Activated CD4-positive, alpha-beta memory T cell treated with anti-CD3 and anti-CD28 coated beads for 36 hours (primary cell): ENCODE measurements around the gene DDRGK1. TPM values are rescaled to one million over a fixed set of nuclear protein-coding genes. Genes with fewer than 3 reads are reported as not detected.
"Not testable (repeated sequence)": the region's sequence is repeated elsewhere in the genome, so short reads cannot be mapped to it uniquely, and the experiment has no call there.

Experiments used
- CTCF ChIA-PET: fragments of 350-600 bp; sonication (Branson Sonifier 250); formaldehyde crosslinking; loops from one replicate; lab custom pipeline; 2021; ENCODE audit warnings: antibody characterized with exemption, inconsistent platforms; lab: Charles Lee
- POLR2A ChIA-PET: fragments of 350-600 bp; sonication (Branson Sonifier 250); formaldehyde crosslinking; loops from one replicate; lab custom pipeline; 2021; ENCODE audit warnings: antibody characterized with exemption; lab: Charles Lee
- DNase-seq: peaks from one replicate; pipeline ENCODE4 v3.0.0-alpha.2; 2020
- H3K27ac Mint-ChIP-seq: one replicate; pipeline ENCODE4 v1.8.0; 2021; ENCODE audit warnings: mixed read lengths
- H3K27me3 Mint-ChIP-seq: one replicate; pipeline ENCODE4 v1.8.0; 2021; ENCODE audit warnings: mixed read lengths
- H3K36me3 Mint-ChIP-seq: one replicate; pipeline ENCODE4 v1.8.0; 2021; ENCODE audit warnings: mixed read lengths
- H3K4me1 Mint-ChIP-seq: one replicate; pipeline ENCODE4 v1.8.0; 2021; ENCODE audit warnings: low read depth, mixed read lengths
- H3K4me3 Mint-ChIP-seq: one replicate; pipeline ENCODE4 v1.8.0; 2021; ENCODE audit warnings: mild to moderate bottlenecking, mixed read lengths
- H3K9me3 Mint-ChIP-seq: one replicate; pipeline ENCODE4 v1.8.0; 2021; ENCODE audit warnings: mixed read lengths
- intact Hi-C: fragments of 100-400 bp; cut with micrococcal nuclease; formaldehyde crosslinking; loops from one replicate; pipeline ENCODE4 v1.15.1; 2023
- total RNA-seq, 2 experiments: library from RNA; stranded (reverse); gene quantifications; one replicate each; pipeline ENCODE4 v1.2.3, GENCODE V29; 2021

The DDRGK1 gene
- total RNA-seq, 2 experiments from 2014 or later: 72.1 to 76.8 TPM

DNA sequence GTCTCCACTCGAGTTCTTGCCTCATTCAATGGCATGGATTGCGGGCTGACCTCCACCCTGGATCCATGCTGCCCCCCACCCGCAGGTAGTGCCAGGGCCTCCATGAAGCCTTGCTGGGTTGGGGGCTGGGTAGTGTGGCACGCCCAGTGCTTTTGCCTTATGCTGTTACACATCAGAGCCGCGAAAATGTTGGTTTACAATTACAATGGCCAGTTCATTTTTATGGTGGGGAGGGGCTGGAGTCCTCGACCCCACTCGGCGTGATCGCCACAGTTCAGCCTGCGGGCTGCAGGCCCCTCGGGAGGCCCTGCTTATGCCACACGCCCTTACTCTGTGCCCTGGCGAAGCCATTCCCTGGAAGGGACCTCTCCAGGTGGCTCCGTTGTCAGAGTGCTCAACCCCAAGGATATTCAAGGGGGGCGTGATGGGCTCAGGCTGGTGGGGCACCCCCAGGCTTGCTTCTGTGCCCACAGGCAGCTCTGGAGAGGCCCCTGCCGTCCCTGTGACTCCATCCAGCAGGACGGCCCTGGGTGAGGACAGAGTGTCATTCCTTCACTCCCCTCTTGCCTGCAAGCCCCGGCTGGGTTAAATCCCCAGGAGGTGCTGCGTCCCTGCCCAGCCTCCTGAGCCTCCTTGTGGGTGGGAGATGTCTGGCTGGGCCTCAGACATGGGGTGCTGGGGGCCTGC is 19.7 kb upstream of the DDRGK1 start:
- DNase-seq: no peak
- Mint-ChIP-seq H3K27me3 (no peaks in the 10 kb centered on the region), H3K4me1 (peaks cover 7% of the 10 kb centered on the region), H3K27ac (no peak overlapping the region), H3K9me3 (no peaks in the 10 kb centered on the region), H3K4me3 (no peak overlapping the region), H3K36me3 (peaks cover 17% of the 10 kb centered on the region)
- CTCF ChIA-PET: interaction anchor here (1.1 to 1.2 kb wide), 2 partner anchors 25 to 487 kb away, joined by 3 to 4 read pairs; no protein-coding TSS in a partner anchor
- POLR2A ChIA-PET: no interaction called here
- intact Hi-C loops: no loop called here

DNA sequence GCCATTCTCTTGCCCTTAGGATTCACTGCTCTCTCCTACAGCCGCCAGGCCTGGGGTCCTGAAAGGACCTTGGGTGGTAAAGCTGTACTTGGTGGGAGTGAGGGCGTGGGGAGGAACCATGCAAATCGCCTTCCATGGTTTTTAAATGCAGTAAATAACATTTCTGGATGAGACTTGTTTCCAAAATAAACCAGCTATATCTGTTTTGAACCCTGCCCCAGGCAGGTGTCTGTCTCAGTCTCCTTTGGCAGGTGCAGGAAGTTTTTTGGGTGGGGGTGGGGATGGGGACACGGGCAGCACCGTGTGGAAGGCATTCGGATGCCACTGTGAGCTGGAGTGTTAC is 19.1 kb upstream of the DDRGK1 start:
- Mint-ChIP-seq H3K9me3 (no peaks in the 10 kb centered on the region), H3K27ac (no peak overlapping the region), H3K4me3 (no peak overlapping the region), H3K4me1 (peaks cover 7% of the 10 kb centered on the region), H3K27me3 (no peaks in the 10 kb centered on the region), H3K36me3 (peaks cover 17% of the 10 kb centered on the region)
- intact Hi-C loops: no loop called here
- ChIA-PET POLR2A (no interaction called here), CTCF (interaction anchor here (0.7 to 1.2 kb wide), 3 partner anchors 26 to 487 kb away, joined by 3 to 4 read pairs (median 3); no protein-coding TSS in a partner anchor)
- no peak for DNase-seq

DNA sequence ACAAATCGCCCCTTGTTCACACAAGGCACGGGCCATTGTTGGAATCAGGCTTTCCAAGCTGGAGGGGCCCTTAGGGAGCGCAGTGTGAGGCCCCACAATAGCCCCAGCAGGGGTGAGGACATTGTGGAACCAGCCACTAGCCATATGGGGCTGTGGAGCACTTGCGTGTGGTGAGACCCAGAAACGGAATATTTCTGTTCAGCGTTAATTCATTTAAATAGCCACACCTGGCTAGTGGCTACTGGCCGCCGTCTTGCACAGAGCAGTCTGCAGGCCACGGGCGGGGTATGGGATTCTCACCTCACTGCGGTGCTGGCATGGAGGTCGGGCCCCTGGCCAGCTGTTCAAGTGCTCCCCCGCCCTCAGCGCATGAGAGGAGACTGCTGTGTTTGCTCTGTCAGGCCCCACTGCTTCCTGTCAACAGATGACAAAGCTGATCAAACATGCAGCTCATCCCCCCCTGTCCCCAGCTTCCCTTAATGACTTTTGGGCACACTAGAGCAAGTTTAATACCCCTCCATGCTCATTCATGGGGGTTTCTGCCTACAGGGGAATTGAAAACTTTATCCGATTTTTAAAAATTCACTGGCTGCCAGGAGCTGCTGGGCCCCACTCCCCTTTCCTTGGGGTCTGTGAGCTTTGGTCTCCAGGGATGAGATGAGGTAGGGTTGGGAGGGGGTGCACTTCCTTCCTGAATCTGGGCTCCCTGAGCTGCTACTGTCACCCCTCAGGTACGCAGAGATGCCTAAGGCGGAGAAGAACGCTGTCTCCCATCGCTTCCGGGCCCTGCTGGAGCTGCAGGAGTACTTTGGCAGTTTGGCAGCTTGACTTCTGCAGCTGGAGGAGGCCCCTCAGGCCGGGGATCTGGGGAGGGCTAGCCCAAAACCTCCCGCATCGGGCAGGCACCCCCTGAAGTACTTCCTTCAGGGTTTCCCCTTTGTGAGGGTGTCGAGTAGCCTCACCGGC is 18.4 kb upstream of the DDRGK1 start:
- H3K36me3 Mint-ChIP-seq: peaks cover 17% of the 10 kb centered on the region

DNA sequence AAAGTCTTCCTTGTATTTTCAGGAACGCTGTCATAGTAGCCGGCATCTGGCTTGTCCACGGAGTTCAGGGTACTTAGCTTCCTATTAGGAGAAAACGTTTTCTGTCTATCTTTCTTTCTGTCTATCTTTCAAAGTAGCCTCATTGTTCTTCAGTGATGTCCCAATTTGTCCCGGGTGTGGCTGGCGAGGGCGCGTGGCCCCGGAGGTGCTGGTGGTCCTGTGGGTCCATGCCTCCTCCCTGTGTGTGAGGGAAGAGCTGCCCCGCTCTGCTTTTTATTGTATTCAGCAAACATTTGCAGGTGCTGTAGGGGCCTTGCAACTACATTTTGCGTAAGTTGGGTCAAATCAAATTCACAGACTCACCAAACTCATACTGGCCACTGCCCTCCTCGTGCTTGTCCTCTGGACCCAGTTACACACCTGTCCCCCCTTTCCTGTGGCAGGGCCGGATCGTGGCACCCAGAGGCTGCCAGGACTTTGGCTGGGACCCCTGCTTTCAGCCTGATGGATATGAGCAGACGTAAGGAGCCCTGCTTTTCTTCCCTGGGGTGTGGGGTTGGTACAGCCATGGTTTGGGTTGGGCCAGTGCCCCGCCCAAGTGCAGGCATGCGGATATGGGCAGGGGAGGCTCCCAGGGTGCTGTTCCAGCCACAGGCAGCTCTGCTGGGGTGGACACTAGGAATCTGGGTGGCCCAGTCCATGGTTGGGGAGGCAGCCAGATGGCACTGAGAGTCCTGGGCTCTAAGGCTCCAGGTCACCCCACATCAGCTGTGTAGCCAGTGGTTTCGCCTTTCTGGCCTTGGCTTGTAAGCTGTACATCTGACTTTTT is 17.1 kb upstream of the DDRGK1 start:
- POLR2A ChIA-PET: no interaction called here
- H3K27me3 Mint-ChIP-seq: no peaks in the 10 kb centered on the region
- intact Hi-C loops: no loop called here
- H3K36me3 Mint-ChIP-seq: peaks cover 14% of the 10 kb centered on the region
- peaks cover 8% of the 10 kb centered on the region for H3K4me1 Mint-ChIP-seq
- CTCF ChIA-PET: interaction anchor here (1.0 kb wide), 1 partner anchor 95 kb away, joined by 4 read pairs; no protein-coding TSS in a partner anchor
- H3K9me3 Mint-ChIP-seq: no peaks in the 10 kb centered on the region
- H3K4me3 Mint-ChIP-seq: no peak overlapping the region
- H3K27ac Mint-ChIP-seq: no peak overlapping the region
- no peak for DNase-seq

More for the DNA sequence above, 18.4 kb upstream of the DDRGK1 start:
- ChIA-PET CTCF (interaction anchor here (0.7 to 1.2 kb wide), 4 partner anchors 26 to 488 kb away, joined by 3 to 4 read pairs (median 4); no protein-coding TSS in a partner anchor), POLR2A (no interaction called here)
- Mint-ChIP-seq H3K4me3 (no peak overlapping the region), H3K9me3 (no peaks in the 10 kb centered on the region), H3K27ac (no peak overlapping the region), H3K4me1 (peaks cover 8% of the 10 kb centered on the region), H3K27me3 (no peaks in the 10 kb centered on the region)
- intact Hi-C loops: no loop called here
- peak; percentile 19 for DNase-seq

DNA sequence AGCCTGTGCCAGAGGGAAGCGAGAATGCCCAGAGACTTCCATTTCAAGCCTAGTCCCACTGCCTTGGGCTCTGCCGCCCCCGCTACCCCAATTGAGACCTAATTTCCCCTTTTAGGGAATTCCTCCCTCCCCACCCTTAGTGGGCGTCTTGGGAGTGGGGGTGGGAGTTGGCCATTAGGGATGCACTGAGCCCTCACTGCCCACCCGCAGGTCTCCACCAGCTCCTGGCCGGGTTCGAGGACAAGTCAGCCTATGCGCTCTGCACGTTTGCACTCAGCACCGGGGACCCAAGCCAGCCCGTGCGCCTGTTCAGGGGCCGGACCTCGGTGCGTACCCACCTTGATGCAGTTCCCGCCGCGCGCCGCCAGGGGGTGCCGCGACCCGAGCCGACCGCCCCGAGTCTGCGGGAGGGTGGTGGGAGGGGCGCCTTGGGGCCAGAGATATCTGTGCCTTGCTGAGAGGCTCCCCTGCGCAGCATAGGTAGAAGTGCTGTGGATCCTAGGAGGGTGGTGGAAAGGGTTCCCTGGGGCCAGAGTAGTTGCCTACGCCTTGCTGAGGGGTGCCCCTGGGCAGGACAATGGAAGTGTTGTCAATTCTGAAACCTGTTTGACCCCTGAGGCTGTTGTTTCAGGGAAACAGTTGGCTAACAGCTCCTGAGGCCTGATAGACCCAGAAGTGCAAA is 14.0 kb upstream of the DDRGK1 start:
- H3K36me3 Mint-ChIP-seq: peaks cover 19% of the 10 kb centered on the region
- H3K27me3 Mint-ChIP-seq: no peaks in the 10 kb centered on the region
- peak; percentile 83 for DNase-seq
- no peaks in the 10 kb centered on the region for H3K9me3 Mint-ChIP-seq
- H3K27ac Mint-ChIP-seq: no peak overlapping the region
- no peak overlapping the region for H3K4me3 Mint-ChIP-seq
- ChIA-PET CTCF (interaction anchor here (0.6 to 2.6 kb wide), 16 partner anchors 9 to 103 kb away, joined by 3 to 34 read pairs (median 4); partner anchors contain the start of gene ITPA), POLR2A (no interaction called here)
- peaks cover 8% of the 10 kb centered on the region for H3K4me1 Mint-ChIP-seq
- intact Hi-C loops: loop anchor here (1.0 to 2.0 kb wide), 2 partner anchors 58 to 98 kb away; no protein-coding TSS in a partner anchor

DNA sequence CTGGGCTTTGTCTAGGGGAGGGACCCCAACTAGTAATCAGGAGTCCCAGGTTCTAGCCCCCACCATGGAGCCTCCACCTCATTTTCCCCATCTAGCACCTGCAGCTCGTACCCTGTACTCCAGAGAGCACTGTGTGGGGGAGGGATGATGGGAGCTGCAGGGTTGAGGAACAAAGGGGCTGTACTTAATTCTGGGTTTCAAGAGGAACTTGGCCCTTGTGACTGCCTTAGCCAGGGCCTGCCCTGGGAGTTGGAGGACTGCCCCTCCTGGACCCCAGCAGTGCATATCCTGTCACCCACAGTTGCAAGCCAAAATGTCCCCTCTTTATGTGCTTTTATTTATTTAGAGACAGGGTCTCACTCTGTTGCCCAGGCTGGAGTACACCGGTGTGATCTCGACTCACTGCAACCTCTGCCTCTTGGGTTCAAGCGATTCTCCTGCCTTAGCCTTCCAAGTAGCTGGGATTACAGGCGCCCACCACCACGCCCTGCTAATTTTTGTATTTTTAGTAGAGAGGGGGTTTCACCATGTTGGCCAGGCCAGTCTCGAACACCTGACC is 11.0 kb upstream of the DDRGK1 start:
- intact Hi-C loops, H3K27ac Mint-ChIP-seq: not testable (repeated sequence)
- CTCF ChIA-PET: interaction anchor here (0.7 kb wide), 1 partner anchor 151 kb away, joined by 3 read pairs; no protein-coding TSS in a partner anchor

DNA sequence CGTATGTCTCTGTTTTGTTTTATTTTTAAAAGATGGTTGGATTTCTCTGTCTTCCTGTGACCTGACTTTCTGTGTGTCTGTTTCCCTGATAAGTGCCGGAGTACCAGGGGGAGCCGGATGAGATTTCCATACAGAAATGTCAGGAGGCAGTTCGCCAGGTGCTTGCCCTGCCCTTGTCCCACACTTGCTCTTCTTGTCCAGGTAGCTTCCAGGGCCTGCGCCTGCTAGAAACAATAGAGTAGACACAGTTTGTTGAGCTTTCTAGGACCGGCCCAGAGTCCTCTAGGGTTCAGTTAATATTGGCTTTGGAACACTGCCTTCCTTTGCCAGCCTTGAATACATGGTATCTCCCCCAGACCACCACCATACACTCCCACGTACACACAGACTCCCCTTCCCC is 8.7 kb upstream of the DDRGK1 start:
- H3K27me3 Mint-ChIP-seq: no peaks in the 10 kb centered on the region
- peaks cover 18% of the 10 kb centered on the region for H3K4me1 Mint-ChIP-seq
- peaks cover 16% of the 10 kb centered on the region for H3K36me3 Mint-ChIP-seq
- no peak for DNase-seq
- H3K9me3 Mint-ChIP-seq: no peaks in the 10 kb centered on the region
- ChIA-PET CTCF (no interaction called here), POLR2A (no interaction called here)
- intact Hi-C loops: no loop called here
- no peak overlapping the region for H3K4me3 Mint-ChIP-seq
- H3K27ac Mint-ChIP-seq: no peak overlapping the region

More for the DNA sequence above, 11.0 kb upstream of the DDRGK1 start:
- DNase-seq, H3K27me3 Mint-ChIP-seq, H3K9me3 Mint-ChIP-seq, H3K4me3 Mint-ChIP-seq, H3K4me1 Mint-ChIP-seq: not testable (repeated sequence)
- POLR2A ChIA-PET: interaction anchor here (0.6 kb wide), 1 partner anchor 113 kb away, joined by 4 read pairs; no protein-coding TSS in a partner anchor
- peaks cover 19% of the 10 kb centered on the region for H3K36me3 Mint-ChIP-seq

DNA sequence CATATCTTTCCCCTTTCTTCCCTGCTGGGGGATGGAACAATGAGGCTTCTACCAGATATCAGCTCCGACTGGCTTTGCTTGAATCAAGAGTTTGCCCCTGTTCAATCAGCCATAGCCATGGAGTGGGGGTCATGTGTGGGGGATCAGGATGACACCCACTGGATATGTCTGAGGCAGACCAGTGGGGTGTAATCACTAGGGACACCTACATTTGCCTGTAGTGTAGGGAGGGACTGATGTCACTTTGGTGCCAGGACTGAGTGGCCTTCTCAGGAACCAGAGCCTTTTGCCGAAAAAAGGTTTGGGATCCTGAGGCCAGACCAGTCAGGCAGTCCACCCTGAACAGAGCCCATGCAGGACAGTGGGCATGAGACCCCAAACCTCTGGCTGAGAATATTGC is 5.9 kb upstream of the DDRGK1 start:
- Mint-ChIP-seq H3K27ac (no peak overlapping the region), H3K4me1 (peaks cover 18% of the 10 kb centered on the region), H3K9me3 (no peaks in the 10 kb centered on the region), H3K36me3 (peaks cover 16% of the 10 kb centered on the region), H3K4me3 (peak overlapping the region; percentile 83), H3K27me3 (no peaks in the 10 kb centered on the region)
- intact Hi-C loops: no loop called here
- DNase-seq: no peak
- ChIA-PET POLR2A (interaction anchor here (1.7 kb wide), 1 partner anchor 53 kb away, joined by 5 read pairs; no protein-coding TSS in a partner anchor), CTCF (interaction anchor here (2.4 kb wide), 1 partner anchor 9 kb away, joined by 7 read pairs; no protein-coding TSS in a partner anchor)

DNA sequence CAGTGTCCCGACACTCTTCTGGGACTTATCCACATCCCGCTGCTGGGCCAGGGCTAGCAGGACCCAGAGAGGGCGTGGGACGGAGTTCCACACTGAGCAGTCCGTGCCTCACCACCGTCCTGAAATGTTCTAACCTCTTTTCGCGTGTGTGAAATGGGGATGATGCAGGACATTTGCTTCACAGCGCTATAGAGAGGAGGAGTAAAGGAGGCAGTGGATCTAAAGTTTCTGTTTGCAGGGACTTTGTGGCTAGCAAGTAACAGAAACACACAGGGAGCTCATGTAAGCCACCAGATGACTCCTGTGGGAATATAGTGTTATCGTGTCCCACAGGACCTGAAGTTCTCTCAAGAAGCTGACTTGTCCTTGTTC is 5.5 kb upstream of the DDRGK1 start:
- intact Hi-C loops: no loop called here
- DNase-seq: peak; percentile 16
- H3K9me3 Mint-ChIP-seq: no peaks in the 10 kb centered on the region
- ChIA-PET POLR2A (interaction anchor here (1.3 to 1.7 kb wide), 2 partner anchors 53 to 195 kb away, joined by 5 read pairs; no protein-coding TSS in a partner anchor), CTCF (interaction anchor here (0.7 to 2.4 kb wide), 2 partner anchors 9 to 227 kb away, joined by 3 to 7 read pairs; no protein-coding TSS in a partner anchor)
- peak overlapping the region; percentile 83 for H3K4me3 Mint-ChIP-seq
- H3K4me1 Mint-ChIP-seq: peaks cover 18% of the 10 kb centered on the region
- peak overlapping the region; percentile 86 for H3K27ac Mint-ChIP-seq
- H3K27me3 Mint-ChIP-seq: no peaks in the 10 kb centered on the region
- H3K36me3 Mint-ChIP-seq: peaks cover 16% of the 10 kb centered on the region

DNA sequence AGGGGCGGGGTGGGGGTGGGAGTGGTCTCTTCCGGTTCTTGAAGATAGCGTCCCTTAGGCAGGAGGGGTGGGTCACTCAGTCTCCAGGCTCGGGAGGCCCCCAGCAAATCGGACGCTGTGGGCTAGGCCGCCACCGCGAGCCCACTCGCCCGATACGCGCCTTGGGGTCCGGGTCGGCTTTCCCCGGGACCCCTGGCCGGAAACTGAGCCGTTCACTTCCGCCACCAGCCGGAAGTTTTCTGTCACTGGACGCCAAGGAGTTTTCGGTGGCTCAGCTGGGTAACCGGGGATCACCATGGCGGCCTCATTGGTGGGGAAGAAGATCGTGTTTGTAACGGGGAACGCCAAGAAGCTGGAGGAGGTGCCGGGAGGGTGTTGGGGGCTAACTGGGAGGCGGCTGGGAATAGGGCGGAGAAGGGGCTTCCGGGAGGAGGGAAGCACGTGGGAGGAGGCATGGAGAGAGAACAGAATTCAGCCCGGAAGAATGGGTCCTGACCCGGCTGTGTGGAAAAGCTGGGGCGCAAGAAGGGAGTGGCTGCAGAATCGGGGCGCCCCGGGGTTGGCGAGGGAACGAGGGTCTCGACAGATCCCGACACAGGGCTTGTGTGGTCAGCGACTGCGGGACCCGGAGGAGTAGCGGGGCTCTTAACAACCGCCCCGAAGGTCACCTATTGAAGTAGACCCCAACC is 4.9 kb upstream of the DDRGK1 start, which contains the start of gene ITPA:
TSS of gene ITPA (plus strand) at position 242 of the 689 bp plus-strand sequence. CDS start at position 296, 54 bp downstream.
- Mint-ChIP-seq H3K27me3 (no peaks in the 10 kb centered on the region), H3K4me3 (peak within 1 kb of the TSS; percentile 83), H3K9me3 (no peaks in the 10 kb centered on the region), H3K4me1 (peaks cover 20% of the 10 kb centered on the region), H3K36me3 (peaks cover 16% of the 10 kb centered on the region), H3K27ac (peak within 1 kb of the TSS; percentile 86)
- ChIA-PET POLR2A (interaction anchor here (1.3 to 1.7 kb wide), 2 partner anchors 52 to 195 kb away, joined by 5 read pairs; no protein-coding TSS in a partner anchor), CTCF (interaction anchor here (0.7 to 2.4 kb wide), 2 partner anchors 10 to 226 kb away, joined by 3 to 7 read pairs; no protein-coding TSS in a partner anchor)
- intact Hi-C loops: no loop called here
- peak; percentile 75 for DNase-seq
